GM13977 (cell line): ENCODE data around the gene ITGAL.
"Not testable (repeated sequence)": the region's sequence is repeated elsewhere in the genome, so short reads cannot be mapped to it uniquely, and the experiment has no call there.

Source experiments
- DNase-seq: peaks from one replicate; pipeline ENCODE4 v3.0.0; 2012; ENCODE audit warnings: low spot score
- CTCF ChIP-seq: IDR thresholded peaks from 2 replicates; pipeline ENCODE4 v1.5.1; 2012; ENCODE audit warnings: mild to moderate bottlenecking, control low read depth; ENCODE audit not compliant: insufficient read depth; ENCODE audit errors: extremely low read depth, missing control alignments
- in situ Hi-C: fragments of 300-500 bp; cut with MboI; formaldehyde crosslinking; loops from one replicate; pipeline ENCODE4 v1.12.0; 2022; ENCODE audit warnings: low sequenced_read_pairs, low pct_unique_long_range_greater_than_20kb, mixed read lengths, inconsistent platforms; ENCODE audit not compliant: unreplicated experiment

The ITGAL gene

DNA sequence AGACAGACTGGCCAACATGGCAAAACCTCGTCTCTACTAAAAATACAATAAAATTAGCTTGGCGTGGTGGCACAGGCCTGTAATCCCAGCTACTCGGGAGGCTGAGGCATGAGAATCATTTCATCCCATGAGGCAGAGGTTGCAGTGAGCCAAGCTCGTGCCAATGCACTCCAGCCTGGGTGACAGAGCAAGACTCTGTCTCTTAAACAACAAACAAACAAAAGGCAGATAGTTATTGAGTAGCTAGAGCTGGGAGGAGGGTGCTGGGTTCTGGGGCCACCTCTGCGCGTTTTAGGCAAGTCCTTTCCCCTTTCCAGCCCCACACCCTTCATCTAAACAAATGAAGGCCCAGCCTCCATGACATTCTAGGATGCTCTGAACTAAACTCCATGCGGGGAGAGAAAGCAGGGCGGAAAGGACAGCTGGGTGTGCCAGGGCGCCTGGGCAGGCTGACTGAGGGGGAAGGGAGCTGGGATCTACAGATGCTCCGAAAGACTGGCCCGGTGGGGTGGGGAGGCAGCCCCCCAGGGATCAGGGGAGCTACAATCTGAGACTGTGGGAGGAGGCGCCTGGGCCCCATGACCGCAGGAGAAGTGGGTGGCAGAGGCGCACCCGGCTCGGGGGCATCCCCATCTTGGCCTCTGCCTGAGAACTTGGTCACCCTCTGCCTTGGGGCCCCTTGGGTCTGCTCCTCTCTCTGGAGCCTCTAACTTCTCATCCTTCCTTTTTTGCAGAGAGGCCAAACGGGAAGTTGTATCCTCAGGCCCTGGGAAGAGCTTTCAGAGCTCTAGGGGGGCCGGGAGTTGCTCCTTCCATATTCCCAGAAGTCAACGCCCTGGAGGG is 910 bp downstream of the ITGAL start:
- no peak for TF ChIP-seq CTCF
- in situ Hi-C loops: no loop called here
- DNase-seq: peak; percentile 79

GRCh38 chr16:30474074-30474452 is 1.5 kb downstream of the ITGAL start:
- no peak for DNase-seq
- TF ChIP-seq CTCF: no peak
- in situ Hi-C loops: no loop called here

- in situ Hi-C loops: no loop called here
Measured at GRCh38 chr16:30474684-30475083, 2.1 kb downstream of the ITGAL start.

DNA sequence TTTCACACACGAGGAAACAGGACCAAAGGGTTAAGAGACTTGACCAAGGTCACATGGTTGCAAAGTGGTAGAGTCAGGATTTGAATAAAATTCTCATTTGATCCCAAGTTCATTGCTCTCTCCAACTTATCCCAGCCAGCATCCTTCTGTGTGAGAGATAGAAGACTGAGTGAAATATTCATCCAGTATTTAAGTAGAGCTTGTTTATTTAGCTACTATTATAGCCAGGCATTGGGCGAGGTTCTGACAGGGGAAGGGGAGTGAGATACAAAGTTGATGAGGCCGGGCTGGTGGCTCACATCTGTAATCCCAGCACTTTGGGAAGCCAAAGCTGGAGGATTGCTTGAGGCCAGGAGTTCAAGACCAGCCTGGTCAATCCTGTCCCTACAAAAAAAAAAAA is 4.4 kb downstream of the ITGAL start:
- TF ChIP-seq CTCF: no peak
- no peak for DNase-seq

More at GRCh38 chr16:30474684-30475083, 2.1 kb downstream of the ITGAL start:
- DNase-seq: no peak
- no peak for TF ChIP-seq CTCF

GRCh38 chr16:30477773-30478172 is 5.2 kb downstream of the ITGAL start:
- in situ Hi-C loops, DNase-seq: not testable (repeated sequence)

More for the DNA sequence above, 4.4 kb downstream of the ITGAL start:
- in situ Hi-C loops: no loop called here

DNA sequence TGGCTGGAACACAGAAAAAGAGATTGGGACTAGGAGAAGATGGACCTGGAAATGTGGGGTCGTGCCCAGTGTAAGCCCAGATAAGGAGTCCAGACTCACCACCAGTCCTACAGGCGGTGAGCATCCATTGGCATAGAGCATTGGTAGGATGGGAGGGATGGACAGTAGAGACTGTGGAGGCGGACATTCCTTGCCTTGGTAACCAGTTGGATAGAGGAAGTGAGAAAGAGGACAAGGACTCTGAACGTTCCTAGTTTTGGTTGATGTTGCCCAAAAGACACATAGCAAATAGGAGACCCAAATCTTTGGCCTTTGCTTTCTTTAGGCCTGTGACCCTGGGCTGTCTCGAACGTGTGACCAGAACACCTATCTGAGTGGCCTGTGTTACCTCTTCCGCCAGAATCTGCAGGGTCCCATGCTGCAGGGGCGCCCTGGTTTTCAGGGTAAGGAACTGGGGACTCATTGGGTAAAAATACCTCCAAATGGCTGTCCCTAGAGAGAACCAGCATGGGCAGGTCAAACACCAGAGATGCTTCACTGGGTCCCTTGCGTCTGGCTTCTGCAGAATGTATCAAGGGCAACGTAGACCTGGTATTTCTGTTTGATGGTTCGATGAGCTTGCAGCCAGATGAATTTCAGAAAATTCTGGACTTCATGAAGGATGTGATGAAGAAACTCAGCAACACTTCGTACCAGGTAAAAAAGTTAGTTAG is 6.4 kb downstream of the ITGAL start:
- DNase-seq: no peak
- in situ Hi-C loops: no loop called here
- TF ChIP-seq CTCF: no peak

DNA sequence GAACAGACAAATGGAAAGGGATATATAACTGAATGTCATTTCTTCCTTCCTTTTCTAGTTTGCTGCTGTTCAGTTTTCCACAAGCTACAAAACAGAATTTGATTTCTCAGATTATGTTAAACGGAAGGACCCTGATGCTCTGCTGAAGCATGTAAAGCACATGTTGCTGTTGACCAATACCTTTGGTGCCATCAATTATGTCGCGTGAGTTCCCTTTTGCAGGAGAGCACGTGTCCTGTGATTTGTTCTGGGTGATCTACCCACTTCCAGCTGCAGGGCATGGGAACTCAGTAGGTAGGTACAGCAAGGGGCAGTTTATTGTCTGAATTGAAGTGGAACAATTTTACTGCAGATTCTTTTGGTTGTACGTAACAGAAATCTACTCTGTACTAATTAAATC is 8.8 kb downstream of the ITGAL start:
- no peak for DNase-seq
- TF ChIP-seq CTCF: no peak
- in situ Hi-C loops: no loop called here
